HG03469 (cell line): ENCODE data around the gene CTDSP2.
"Not testable (repeated sequence)": the region's sequence is repeated elsewhere in the genome, so short reads cannot be mapped to it uniquely, and the experiment has no call there.

Experiments
- ATAC-seq: cut with Tn5 transposase; IDR thresholded peaks from one replicate; pipeline ENCODE4 v1.9.1; 2021; ENCODE audit warnings: mild to moderate bottlenecking, moderate library complexity, moderate number of reproducible peaks; ENCODE audit not compliant: unreplicated experiment

Gene CTDSP2

DNA sequence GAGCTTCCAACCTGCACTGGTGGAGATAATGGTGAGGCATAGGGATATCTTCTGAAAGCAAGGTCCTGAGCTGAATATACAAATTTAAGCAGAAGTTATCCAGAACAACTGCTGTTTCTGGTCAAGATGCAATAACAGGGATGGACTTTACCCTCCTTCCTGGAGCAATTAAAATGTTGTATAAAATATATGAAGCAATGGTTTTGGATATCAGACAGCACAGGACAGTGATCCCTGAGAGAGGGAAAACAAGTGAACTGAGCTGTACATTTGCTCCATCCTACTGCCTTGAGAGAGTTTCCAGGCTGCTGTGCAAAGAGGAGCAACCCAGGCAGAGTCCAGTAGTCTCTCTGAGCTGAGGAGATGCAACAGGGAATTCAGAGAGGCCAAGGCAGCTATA, 36.0 kb upstream of the CTDSP2 start:
- no peak for ATAC-seq

DNA sequence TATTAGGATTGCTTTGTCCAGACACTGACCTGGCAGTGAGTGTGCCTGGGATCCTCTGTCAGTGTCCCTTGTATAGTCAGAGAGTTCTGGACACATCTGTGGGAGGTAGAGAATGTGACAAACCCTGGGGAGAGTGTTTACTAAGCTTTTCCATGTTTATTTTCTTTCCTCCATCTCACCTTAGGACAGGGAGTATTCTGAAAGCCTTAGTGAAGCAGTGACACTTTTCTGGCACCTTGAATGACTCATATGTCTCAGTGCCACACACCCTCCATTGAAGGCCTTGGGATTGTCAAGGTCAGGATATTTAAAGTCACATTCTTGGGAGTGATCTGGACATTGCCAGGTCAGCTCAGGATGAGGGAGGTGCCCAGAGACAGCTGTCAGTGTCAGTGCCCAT, 34.9 kb upstream of the CTDSP2 start:
- no peak for ATAC-seq

DNA sequence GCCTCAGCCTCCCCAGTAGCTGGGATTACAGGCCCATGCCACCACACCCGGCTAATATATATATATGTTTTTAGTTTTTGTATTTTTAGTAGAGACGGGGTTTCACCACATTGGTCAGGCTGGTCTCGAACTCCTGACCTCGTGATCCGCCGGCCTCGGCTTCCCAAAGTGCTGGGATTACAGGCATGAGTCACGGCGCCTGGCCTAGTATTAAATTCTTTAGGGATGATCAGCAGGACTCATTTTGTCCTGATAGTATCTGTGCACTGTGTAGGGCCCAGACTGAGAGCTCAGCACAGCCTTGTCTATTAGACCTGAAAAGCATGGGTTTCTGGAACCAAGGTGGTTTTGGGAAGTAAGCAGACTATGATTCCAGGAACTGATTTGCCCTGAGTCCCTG, 34.5 kb upstream of the CTDSP2 start:
- not testable (repeated sequence) for ATAC-seq

DNA sequence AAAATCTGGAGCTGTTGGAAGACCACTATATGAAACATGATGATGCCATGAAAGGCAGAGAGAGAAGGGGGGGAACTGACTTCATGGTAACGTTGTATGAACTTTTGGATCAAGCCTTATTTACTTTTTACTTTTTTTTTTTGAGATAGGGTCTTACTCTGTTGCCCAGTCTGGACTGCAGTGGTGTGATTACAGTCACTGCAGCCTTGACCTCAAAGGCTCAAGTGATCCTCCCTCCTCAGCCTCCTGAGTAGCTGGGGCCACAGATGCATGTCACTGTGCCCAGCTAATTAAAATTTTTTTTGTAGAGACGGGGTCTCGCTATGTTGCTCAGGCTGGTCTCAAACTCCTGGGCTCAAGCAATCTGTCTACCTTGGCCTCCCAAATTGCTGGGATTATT, 31.3 kb upstream of the CTDSP2 start:
- ATAC-seq = no peak

DNA sequence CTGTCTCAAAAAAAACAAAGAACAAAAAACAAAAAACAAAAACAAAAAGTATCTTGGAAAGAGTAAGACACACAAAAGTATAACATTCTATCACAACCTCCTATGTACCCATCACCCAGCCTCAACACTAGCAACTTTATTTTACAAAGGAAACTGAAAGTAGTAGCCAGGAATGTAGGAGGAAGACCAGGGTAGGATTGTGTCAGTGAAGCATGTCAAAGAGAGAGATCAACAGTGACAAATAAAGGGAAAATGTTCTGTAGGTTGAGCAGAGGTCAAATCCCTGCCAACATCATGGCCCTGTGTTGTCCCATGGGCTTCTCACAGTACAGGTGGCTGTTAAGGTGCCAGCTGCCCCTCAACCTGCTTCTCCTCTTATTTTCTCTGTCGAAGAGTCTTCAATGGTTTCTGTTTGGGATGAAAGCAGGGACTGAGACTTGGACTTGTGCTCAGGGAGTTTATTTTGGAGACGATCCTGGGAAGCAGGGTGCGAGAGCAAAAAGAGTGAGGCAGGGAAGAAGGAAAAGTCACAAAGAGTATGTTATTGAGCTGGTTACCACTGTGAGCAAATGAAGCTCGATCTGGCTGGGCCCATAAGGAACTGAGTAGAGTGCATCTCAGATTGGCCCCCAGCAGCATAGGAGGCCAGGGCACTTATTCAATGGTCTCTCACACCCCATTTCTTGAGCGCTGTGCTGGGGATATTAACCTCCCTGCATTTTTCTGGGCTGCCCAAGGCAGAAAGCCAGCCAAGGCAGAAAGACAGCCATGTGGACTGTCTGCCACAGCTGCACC, 29.4 kb upstream of the CTDSP2 start:
- ATAC-seq = no peak

DNA sequence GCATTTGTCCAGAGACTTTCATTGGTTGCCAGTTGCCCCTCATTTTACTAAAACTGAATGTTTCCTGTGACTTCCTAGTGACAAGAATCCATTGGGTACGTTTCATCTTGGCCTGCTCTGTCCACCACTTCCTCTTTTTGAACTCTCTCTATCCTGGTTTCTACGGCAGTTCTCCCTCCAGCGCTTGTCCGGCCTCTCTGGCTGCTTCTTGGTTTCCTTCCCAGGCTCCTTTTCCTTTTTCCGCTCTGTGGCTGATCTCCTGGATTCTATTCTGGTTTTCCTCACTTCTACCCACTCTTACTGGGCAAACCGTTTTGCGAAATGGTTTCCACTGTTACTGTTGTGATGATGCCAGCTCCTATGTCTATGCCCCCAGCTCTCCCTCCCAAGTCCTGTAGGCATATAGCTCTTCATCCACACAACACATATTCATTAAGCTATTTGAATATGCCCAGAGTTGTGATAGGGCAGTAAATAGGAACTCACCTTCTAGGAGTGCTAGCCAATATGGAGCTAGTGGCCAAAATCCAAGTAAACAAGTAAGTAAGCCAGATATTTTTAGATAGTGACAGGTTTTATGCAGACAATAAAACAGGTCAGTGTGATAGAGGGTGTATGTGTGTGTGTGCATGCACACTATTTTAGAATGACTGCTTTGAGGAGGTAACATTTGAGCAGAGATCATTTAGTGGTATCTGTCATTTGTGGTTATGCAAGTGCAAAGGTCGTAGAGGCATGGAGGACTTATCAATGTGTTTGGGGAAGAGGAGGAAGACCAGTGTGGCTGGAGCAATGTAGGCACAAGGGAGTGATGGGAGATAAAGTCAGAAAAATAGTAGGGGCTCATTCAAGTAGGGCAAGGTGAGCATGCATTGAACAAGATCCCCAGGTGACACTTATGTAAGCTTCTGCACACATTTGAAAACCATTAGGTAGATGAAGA, 27.9 kb upstream of the CTDSP2 start:
- no peak for ATAC-seq

DNA sequence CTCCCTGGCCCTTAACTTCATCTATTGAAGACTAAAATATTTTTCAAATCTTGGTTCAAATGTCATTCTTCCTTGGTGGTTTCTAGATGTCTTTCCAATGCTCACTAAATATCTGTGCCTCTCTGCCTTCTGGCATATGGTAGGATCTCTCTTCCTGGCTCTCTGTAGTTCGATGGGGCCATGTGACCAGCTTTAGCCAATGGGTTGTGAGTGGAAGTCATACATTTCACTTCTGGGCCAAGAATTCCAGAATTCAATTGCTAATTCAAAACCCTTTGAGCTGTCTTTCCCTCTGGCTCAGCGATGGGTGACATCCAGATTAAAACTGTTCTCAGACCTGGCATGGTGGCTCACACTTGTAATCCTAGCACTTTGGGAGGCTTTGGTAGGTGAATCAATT, 25.8 kb upstream of the CTDSP2 start:
- no peak for ATAC-seq

DNA sequence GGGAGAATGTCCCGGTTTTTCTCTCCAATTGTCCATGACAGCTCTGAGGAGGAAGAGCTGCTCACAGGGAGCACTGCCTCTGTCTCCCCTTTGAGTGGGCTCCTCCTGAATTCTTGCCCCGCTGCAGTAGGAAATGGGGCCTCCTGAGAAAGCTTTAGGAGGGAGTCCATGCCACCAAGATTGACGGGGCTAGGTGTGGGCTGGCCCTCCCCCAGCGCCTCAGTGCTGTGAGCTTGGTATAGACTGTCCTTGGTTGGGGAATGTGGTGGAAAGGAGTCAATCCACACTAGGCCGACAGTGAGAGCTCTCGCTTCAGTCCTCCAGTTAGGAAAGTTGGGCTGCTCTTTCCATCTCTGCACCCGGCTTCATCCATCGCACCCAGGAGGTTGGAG, 23.4 kb upstream of the CTDSP2 start:
- no peak for ATAC-seq

DNA sequence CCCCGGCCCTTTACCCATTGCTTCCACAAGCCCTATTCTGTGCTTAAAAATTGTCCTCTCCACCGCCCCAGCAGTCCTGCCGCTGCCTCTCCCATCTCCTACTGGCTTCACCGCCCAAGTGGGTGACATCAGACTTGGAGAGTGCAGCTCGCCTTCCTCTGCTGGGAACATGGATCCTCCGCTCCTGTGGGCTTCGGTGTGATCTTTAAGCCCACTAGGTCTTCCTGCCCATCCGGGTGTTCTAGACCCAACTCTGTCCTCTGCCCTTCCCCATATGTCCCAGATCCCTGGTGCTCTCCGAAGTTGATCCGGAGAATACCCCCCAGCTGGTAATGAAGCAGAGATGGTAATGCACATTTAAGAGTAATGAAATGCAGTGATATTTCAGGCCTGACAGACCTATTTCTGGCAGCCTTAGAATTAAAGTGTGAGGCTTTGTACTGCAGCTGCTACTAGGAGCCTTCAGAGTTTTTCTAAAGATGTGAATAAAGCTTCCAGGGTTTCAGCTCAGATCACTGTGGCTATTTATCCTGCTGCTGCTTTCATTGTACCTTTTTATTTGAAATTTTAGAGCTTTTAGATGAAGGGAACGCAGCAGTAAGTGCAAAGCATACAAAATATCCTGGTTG, 22.9 kb upstream of the CTDSP2 start:
- no peak for ATAC-seq

DNA sequence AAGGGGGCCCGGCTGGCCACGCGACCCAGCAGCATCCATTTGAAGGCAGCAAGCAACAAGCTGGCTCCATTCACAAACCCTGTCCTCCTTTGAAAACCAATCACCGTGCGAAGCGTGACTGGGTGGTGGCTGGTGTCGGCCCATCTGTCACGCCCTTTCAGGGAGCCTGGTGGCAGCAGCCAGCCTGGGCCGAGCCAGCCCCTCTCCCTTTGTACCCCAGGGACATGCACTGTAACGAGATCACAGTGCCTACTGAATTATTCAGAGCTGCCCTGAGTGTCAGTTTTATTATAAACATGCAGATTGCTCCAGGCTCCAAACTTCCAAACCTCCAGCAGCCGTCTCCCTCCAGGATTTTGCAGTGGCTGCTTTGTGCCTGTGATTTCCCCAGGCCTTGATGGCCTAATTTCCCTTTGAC, 22.3 kb upstream of the CTDSP2 start:
- ATAC-seq = no peak

DNA sequence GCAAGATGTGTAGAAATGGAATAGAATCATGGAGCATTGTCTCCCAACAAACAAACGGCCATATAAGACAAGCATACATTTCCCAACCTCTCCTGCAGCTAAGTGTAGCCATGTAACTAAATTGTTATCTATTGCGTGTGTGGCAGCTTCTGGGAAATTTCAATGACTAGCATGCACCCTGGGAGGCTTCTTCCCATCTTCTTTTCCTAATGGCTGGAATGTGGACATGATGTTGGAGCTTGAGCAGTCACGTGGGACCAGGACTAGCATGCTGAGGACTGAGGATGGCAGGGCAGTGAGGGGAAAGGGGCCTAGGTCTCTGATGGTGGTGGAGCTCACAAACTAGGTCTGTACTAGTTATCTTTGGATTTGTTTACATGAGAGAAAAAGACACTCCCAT, 21.7 kb upstream of the CTDSP2 start:
- ATAC-seq = no peak

DNA sequence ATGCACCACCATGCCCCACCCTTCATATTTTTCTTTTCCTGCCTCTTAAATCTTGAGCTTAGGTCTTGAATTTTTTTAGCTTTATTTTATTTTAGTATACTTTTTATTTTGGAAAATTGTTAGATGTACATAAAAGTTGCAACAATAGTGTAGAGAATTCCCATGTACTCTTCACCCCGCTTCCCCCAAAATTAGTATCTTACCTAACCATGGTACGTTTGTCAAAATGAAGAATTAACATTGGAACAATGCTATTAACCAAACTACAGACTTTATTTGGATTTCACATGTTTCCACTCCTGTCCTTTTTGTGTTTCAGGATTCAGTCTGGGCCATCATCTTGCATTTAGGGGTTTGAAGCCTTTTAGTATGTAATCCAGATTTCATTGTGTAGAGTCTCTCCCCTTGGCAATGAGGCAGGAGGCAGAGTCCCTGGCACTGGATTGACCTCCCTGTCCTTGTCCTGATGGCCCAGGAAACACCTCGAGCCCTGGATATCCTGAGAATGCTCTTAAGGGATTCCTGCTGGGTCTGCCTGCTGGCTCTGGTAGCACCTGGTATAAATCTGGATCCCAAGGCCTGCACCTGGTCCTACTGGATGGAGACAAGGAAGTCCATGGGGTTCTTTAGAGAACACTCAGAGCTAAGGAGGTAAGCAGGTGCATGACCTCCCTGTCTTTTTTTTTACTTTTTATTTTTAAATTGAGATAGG, 19.9 kb upstream of the CTDSP2 start:
- no peak for ATAC-seq

DNA sequence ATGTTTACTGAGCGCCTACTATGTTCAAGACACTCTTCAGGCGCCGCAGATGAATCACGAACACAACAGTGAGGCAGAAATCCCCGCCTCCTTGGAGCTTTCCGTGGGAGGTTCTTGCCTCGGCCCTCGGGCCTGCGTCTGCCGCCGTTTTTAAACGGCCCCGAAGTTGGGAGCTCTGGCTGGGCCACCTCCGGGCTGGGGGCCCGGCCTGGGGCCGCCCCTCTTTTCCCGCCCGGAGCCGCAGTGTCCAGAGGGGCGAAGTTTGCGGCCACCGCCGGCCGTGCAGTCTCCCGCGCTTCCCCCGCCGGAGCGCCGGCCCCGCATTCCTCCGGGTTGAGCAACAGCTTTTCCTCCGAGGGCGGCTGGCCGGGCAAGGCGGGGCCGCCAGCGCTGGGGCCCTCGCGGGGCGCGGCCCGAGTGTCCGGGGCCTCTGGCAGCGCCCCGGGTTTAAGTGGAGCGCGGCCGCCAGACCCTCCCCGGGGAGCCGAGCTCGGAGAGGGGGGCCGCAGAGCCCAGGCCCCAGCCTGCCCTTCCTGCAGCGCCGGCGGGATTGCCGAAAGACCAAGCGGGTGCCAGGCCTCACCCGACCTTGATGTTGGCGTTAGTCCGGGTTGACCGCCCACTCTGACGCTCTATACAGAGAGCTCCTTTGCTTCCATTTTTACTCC, 18.7 kb upstream of the CTDSP2 start:
- ATAC-seq = peak; percentile 64

DNA sequence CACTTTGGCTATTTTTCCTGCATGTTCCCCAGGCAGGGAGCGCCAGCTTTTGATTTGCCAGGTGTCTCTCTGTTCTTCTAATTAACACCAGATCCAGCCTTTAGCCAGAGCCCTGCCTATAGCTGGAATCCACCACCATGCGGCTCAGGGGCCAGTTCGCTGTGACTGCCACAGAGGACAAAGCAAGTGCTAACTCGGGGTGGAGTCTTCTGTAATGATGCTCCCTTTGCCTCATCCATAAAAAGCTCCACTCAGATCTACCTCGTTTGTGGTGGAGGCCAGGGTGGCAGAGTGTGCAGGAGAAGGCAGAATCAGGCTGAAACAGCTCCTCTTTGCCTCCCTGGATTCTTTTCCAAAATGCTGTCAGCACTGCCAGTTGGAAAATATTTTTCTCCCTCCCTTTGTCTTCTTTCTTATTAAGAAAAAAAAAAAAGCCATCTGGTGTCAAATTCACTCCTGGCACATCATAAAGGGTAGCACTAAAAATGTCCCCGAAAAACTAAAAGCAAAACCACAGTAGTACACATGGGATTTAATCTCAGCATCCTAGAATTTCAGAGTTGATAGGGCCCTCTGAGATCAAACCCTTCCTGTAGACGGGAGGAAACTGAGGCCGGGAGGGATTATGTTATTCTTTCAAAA, 18.0 kb upstream of the CTDSP2 start:
- no peak for ATAC-seq

DNA sequence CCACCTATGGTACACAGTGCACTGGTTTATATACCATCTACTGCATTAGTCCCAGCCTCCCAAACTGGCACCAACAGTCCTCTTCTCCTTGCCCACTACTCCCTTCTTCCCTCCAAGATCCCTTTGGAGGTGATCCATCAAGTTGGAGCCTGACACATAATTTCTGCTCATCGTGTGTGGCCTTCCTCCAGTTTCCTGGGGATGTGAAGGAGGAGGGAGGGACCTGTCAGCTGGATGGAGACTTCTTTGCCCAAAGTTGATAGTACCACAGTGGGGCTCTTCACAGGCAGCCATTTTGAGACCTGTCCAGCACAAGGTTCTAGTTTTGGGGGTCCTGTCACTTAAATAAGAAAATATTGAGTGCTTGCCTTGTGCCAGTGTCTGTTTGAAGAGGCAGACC, 17.1 kb upstream of the CTDSP2 start:
- no peak for ATAC-seq

DNA sequence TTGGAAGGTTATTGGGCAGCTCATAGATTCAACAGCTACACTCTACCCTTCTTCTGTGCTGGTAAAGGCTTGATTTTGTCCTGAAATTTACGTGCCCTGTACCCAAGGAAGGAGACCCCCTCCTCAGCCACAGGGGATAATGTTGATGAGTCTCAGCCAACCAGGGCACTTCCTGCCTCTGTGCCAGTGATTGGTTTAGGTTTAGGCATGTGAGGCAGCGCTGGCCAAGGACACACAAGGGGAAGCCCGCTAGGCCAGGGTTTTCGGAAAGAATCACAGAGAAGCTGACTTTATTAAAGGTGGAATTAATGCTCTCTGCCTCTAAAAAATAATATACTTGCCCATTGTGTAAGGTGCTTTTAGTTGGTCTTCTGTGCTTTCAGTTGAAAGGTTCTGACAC, 15.4 kb upstream of the CTDSP2 start:
- no peak for ATAC-seq

DNA sequence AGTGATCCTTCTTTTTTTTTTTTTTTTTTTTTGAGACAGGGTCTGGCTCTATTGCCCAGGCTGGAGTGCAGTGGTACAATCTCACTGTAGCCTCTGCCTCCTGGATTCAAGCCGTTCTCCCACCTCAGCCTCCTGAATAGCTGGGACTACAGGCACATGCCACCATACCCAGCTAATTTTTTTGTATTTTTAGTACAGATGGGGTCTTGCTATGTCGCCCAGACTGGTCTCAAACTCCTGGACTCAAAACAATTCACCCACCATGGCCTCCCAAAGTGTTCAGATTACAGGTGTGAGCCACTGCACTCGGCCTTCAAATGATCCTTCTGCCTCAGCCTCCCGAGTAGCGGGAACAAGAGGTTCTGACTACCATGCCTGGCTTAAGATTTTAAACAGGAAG, 14.4 kb upstream of the CTDSP2 start:
- ATAC-seq = not testable (repeated sequence)

DNA sequence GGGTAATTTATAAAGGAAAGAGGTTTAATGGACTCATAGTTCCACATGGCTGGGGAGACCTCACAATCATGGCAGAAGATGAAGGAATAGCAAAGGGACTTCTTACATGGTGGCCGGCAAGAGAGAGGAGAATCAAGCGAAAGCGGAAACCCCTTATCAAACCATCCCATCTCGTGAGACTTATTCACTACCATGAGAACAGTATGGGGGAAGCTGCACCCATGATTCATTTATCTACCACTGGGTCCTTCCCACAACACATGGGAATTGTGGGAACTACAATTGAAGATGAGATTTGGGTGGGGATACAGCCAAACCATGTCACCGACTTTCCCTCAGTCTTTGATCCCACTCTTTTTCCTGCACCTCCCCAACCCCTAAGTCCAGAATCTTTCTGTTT, 12.6 kb upstream of the CTDSP2 start:
- no peak for ATAC-seq

DNA sequence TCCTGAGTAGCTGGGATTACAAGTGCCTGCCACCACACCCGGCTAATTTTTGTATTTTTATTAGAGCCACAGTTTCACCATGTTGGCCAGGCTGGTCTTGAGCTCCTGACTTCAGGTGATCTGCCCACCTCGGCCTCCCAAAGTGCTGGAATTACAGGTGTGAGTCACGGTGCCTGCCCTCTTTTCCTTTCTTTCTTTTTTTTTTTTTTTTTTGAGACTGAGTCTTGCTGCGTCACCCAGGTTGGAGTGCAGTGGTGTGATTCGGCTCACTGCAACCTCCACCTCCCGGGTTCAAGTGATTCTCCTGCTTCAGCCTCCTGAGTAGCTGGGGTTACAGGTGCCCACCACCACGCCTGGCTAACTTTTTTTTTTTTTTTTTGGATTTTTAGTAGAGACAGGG, 11.6 kb upstream of the CTDSP2 start:
- ATAC-seq = not testable (repeated sequence)

DNA sequence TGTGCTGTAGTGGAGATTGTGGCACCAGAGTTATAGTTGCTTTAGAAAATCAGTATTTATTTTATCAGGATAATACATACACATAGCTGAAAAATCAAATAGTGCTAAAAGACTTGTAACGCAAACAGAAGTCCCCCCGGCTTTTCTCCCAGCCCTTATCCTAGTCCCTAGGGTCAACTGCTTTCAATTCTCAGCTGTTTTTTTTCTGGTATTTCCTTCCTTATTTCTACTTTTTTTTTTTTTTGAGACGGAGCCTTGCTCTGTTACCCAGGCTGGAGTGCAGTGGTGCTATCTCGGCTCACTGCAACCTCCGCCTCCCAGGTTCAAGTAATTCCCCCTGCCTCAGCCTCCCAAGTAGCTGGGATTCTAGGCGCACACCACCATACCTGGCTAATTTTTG, 8.4 kb upstream of the CTDSP2 start:
- ATAC-seq = no peak
